WTC11 (cell line): ENCODE results near the gene AGBL4. TPM values are rescaled to one million over a fixed set of nuclear protein-coding genes. Genes with fewer than 3 reads are reported as not detected.

ENCODE experiments used
- ATAC-seq: fragments of 200-7000 bp; cut with Tn5 transposase; 2 replicates; pipeline ENCODE4 v1.10.0; 2021; ENCODE audit warnings: mild to moderate bottlenecking, moderate library complexity
- CTCF ChIA-PET: fragments of 300-600 bp; sonication (Branson Sonifier 250); formaldehyde crosslinking; loops from one replicate; lab custom pipeline; 2021; ENCODE audit warnings: antibody characterized with exemption; lab: Charles Lee
- POLR2A ChIA-PET: fragments of 350-600 bp; sonication (Branson Sonifier 250); formaldehyde crosslinking; loops from one replicate; lab custom pipeline; 2021; ENCODE audit warnings: antibody characterized with exemption; lab: Charles Lee
- DNase-seq: peaks from one replicate; pipeline ENCODE4 v3.0.0; 2021; ENCODE audit warnings: low spot score
- H3K27ac Mint-ChIP-seq: 2 replicates; pipeline ENCODE4 v1.8.0; 2021; ENCODE audit warnings: mixed read lengths
- H3K27me3 Mint-ChIP-seq: 2 replicates; pipeline ENCODE4 v1.8.0; 2021; ENCODE audit warnings: low read depth, mild to moderate bottlenecking, moderate library complexity, mixed read lengths
- H3K36me3 Mint-ChIP-seq: 2 replicates; pipeline ENCODE4 v1.8.0; 2021; ENCODE audit warnings: mixed read lengths
- H3K4me1 Mint-ChIP-seq: 2 replicates; pipeline ENCODE4 v1.8.0; 2022; ENCODE audit warnings: mixed read lengths
- H3K4me3 Mint-ChIP-seq: 2 replicates; pipeline ENCODE4 v1.8.0; 2021; ENCODE audit warnings: mild to moderate bottlenecking, moderate library complexity, mixed read lengths
- H3K9me3 Mint-ChIP-seq: 2 replicates; pipeline ENCODE4 v1.8.0; 2021; ENCODE audit warnings: mixed read lengths
- AFF4 ChIP-seq: sonication (generic); formaldehyde crosslinking; IDR thresholded peaks from 2 replicates; pipeline ENCODE4 v1.8.1; 2023; ENCODE audit warnings: mild to moderate bottlenecking, missing genetic modification reagents, borderline replicate concordance
- ATF1 ChIP-seq: sonication (generic); formaldehyde crosslinking; IDR thresholded peaks from 2 replicates; pipeline ENCODE4 v1.8.1; 2023; ENCODE audit warnings: mild to moderate bottlenecking, moderate library complexity, missing genetic modification reagents
- ATF6 ChIP-seq: sonication (generic); formaldehyde crosslinking; IDR thresholded peaks from 2 replicates; pipeline ENCODE4 v1.8.1; 2023; ENCODE audit warnings: mild to moderate bottlenecking, missing genetic modification reagents
- CDX4 ChIP-seq: fragments of 250-450 bp; sonication (Bioruptor Pico); IDR thresholded peaks from 2 replicates; pipeline ENCODE4 v1.9.0; 2021; ENCODE audit warnings: moderate library complexity, mild to moderate bottlenecking, inconsistent platforms, borderline replicate concordance
- ERG ChIP-seq: fragments of 250-450 bp; sonication (Bioruptor Pico); IDR thresholded peaks from 2 replicates; pipeline ENCODE4 v1.8.0; 2021; ENCODE audit warnings: mild to moderate bottlenecking
- ETV6 ChIP-seq: sonication (generic); formaldehyde crosslinking; IDR thresholded peaks from 2 replicates; pipeline ENCODE4 v1.8.1; 2022; ENCODE audit warnings: mild to moderate bottlenecking, missing genetic modification reagents
- FOXJ3 ChIP-seq: sonication (generic); formaldehyde crosslinking; IDR thresholded peaks from 2 replicates; pipeline ENCODE4 v1.9.0; 2021; ENCODE audit warnings: missing genetic modification reagents, mild to moderate bottlenecking, borderline replicate concordance
- FOXP4 ChIP-seq: sonication (generic); formaldehyde crosslinking; IDR thresholded peaks from 2 replicates; pipeline ENCODE4 v1.8.0; 2022; ENCODE audit warnings: mild to moderate bottlenecking, missing genetic modification reagents
- GTF2I ChIP-seq: fragments of 250-450 bp; sonication (Bioruptor Pico); conservative IDR thresholded peaks from 2 replicates; pipeline ENCODE4 v1.4.0; 2021; ENCODE audit warnings: mild to moderate bottlenecking
- IRF1 ChIP-seq: sonication (generic); formaldehyde crosslinking; IDR thresholded peaks from 2 replicates; pipeline ENCODE4 v1.8.0; 2023; ENCODE audit warnings: missing genetic modification reagents
- MAX ChIP-seq: sonication (generic); formaldehyde crosslinking; IDR thresholded peaks from 2 replicates; pipeline ENCODE4 v1.8.0; 2022; ENCODE audit warnings: mild to moderate bottlenecking, missing genetic modification reagents
- MXD4 ChIP-seq: fragments of 250-450 bp; sonication (Bioruptor Pico); IDR thresholded peaks from 2 replicates; pipeline ENCODE4 v1.8.0; 2021; ENCODE audit warnings: mild to moderate bottlenecking, moderate library complexity, borderline replicate concordance
- MYBL2 ChIP-seq: sonication (generic); formaldehyde crosslinking; IDR thresholded peaks from 2 replicates; pipeline ENCODE4 v1.8.1; 2023; ENCODE audit warnings: mild to moderate bottlenecking, moderate library complexity, missing genetic modification reagents
- NR2C2 ChIP-seq: sonication (generic); formaldehyde crosslinking; IDR thresholded peaks from 2 replicates; pipeline ENCODE4 v1.8.0; 2022; ENCODE audit warnings: mild to moderate bottlenecking, missing genetic modification reagents
- PRRX2 ChIP-seq: fragments of 250-450 bp; sonication (Bioruptor Pico); IDR thresholded peaks from 2 replicates; pipeline ENCODE4 v1.8.0; 2021; ENCODE audit warnings: mild to moderate bottlenecking
- SMAD4 ChIP-seq: sonication (generic); formaldehyde crosslinking; IDR thresholded peaks from 2 replicates; pipeline ENCODE4 v1.8.0; 2022; ENCODE audit warnings: mild to moderate bottlenecking, missing genetic modification reagents
- TEAD4 ChIP-seq: sonication (generic); formaldehyde crosslinking; IDR thresholded peaks from 2 replicates; pipeline ENCODE4 v1.8.0; 2022; ENCODE audit warnings: mild to moderate bottlenecking, missing genetic modification reagents
- ZNF281 ChIP-seq: sonication (generic); formaldehyde crosslinking; IDR thresholded peaks from 2 replicates; pipeline ENCODE4 v1.8.0; 2023; ENCODE audit warnings: mild to moderate bottlenecking, missing genetic modification reagents
- total RNA-seq: library from RNA; stranded (reverse); gene quantifications from 3 replicates; pipeline ENCODE4 v1.2.3, GENCODE V29; 2021

Gene AGBL4
- total RNA-seq, 1 experiment from 2014 or later: 0.87 TPM

GRCh38 chr1:48756683-48757316 is 1267.0 kb downstream of the AGBL4 start:
- H3K36me3 Mint-ChIP-seq: peaks cover 44% of the 10 kb centered on the region
- no peak for DNase-seq
- POLR2A ChIA-PET: no interaction called here

GRCh38 chr1:48753293-48753692 is 1270.5 kb downstream of the AGBL4 start:
- H3K4me1 Mint-ChIP-seq: peaks cover 3% of the 10 kb centered on the region; the same call in 1 of the 2 replicates
- DNase-seq (no peak), ATAC-seq (no peak)
- H3K36me3 Mint-ChIP-seq: peaks cover 27% of the 10 kb centered on the region
- ChIA-PET CTCF (no interaction called here), POLR2A (no interaction called here)
- H3K27me3 Mint-ChIP-seq: no peaks in the 10 kb centered on the region
- no peak overlapping the region for H3K4me3 Mint-ChIP-seq
- H3K27ac Mint-ChIP-seq: no peak overlapping the region
- no peaks in the 10 kb centered on the region for H3K9me3 Mint-ChIP-seq
- TF ChIP-seq SMAD4 (CRISPR knock-in tag) (no peak), MYBL2 (CRISPR knock-in tag) (no peak), ERG (no peak), CDX4 (CRISPR knock-in tag) (no peak), IRF1 (CRISPR knock-in tag) (no peak), NR2C2 (CRISPR knock-in tag) (no peak), ATF6 (CRISPR knock-in tag) (no peak), PRRX2 (CRISPR knock-in tag) (no peak), FOXJ3 (no peak), FOXP4 (CRISPR knock-in tag) (no peak), ETV6 (CRISPR knock-in tag) (no peak), AFF4 (CRISPR knock-in tag) (no peak), ATF1 (CRISPR knock-in tag) (no peak), MXD4 (CRISPR knock-in tag) (no peak), MAX (CRISPR knock-in tag) (no peak), GTF2I (no peak)

More at GRCh38 chr1:48756683-48757316, 1267.0 kb downstream of the AGBL4 start:
- ATAC-seq: no peak
- Mint-ChIP-seq H3K27ac (no peak overlapping the region), H3K9me3 (no peaks in the 10 kb centered on the region), H3K27me3 (no peaks in the 10 kb centered on the region), H3K4me1 (peaks cover 15% of the 10 kb centered on the region), H3K4me3 (no peak overlapping the region)
- TF ChIP-seq TEAD4 (CRISPR knock-in tag): no peak
- no peak for TF ChIP-seq ZNF281 (CRISPR knock-in tag)
- CTCF ChIA-PET: interaction anchor here (1.0 kb wide), 1 partner anchor 184 kb away, joined by 3 read pairs; no protein-coding TSS in a partner anchor
